NCI-H2171 treated with DMSO at 0.1 percent for 48 hours (cell line): ENCODE data around the gene TNFAIP2.

ENCODE experiments used
- DNase-seq: peaks from one replicate; lab custom pipeline; 2025; lab: John Stamatoyannopoulos, UW

TNFAIP2 gene

GRCh38 chr14:103122947-103123633 is at the start of gene TNFAIP2:
Gene TNFAIP2, plus strand, starts transcription at chr14:103123461. Its CDS starts 2,997 bp downstream, at chr14:103126458.
- DNase-seq, result peak; percentile 55

GRCh38 chr14:103073876-103074728 is 49.2 kb upstream of the TNFAIP2 start:
- no peak for DNase-seq

DNA sequence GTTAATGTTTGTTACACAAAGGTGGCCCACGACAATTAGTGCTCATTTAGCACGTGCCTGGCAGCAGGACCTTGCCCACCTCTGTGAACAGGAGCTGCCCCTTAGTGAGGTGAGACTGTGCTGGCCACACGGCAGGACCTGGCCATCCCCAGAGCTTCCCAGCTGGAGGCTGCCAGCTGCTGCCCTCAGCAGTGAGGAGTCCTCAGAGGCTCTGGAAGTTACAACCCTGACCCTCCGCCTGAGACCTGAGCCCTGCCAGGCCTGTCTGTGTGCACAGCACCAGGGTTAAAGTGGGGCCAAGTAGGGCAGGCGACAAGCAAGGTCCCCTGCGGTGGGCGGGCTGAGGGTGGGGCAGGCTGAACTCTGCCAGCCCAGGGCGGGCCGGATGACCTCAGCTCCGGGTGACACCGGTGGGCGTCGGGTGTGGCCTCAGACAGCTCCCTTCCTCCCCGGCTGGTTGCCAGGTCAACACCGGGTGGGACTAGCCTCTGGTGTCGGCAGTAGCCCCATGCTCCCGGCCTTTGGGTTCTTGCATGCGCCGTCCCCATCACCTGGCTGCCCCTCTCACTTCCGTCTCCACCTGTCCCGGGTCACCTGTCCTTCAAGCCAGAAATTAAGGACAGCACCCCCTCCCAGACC is 48.4 kb upstream of the TNFAIP2 start:
- no peak for DNase-seq

GRCh38 chr14:103078420-103078749 is 44.9 kb upstream of the TNFAIP2 start:
- DNase-seq, result peak; percentile 93

- no peak for DNase-seq
These were observed 44.2 kb upstream of the TNFAIP2 start for GRCh38 chr14:103078860-103079587.

DNA sequence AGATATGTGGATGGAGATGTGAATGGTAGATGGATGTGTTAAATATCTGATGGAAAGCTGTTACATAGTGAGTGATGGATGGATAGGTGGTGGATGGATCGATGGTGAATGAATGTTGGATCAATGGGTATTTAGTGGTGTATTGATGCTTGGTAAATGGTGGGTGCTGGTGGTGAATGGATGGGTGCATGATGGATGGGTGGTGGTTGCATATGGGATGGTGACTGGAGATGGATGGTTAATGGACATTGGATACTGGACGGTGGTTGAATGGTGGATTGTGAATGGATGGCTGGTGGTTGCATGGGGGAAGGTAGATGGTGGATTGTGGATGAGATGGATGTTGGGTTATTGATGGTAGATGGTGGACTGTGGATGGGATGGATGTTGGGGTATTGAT is 41.3 kb upstream of the TNFAIP2 start:
- DNase-seq, result no peak

GRCh38 chr14:103084021-103084919 is 39.0 kb upstream of the TNFAIP2 start, which contains the start of gene LBHD2:
Gene LBHD2, plus strand, starts transcription at chr14:103084210. Its CDS starts 1,803 bp downstream, at chr14:103086013.
- DNase-seq, result no peak

DNA sequence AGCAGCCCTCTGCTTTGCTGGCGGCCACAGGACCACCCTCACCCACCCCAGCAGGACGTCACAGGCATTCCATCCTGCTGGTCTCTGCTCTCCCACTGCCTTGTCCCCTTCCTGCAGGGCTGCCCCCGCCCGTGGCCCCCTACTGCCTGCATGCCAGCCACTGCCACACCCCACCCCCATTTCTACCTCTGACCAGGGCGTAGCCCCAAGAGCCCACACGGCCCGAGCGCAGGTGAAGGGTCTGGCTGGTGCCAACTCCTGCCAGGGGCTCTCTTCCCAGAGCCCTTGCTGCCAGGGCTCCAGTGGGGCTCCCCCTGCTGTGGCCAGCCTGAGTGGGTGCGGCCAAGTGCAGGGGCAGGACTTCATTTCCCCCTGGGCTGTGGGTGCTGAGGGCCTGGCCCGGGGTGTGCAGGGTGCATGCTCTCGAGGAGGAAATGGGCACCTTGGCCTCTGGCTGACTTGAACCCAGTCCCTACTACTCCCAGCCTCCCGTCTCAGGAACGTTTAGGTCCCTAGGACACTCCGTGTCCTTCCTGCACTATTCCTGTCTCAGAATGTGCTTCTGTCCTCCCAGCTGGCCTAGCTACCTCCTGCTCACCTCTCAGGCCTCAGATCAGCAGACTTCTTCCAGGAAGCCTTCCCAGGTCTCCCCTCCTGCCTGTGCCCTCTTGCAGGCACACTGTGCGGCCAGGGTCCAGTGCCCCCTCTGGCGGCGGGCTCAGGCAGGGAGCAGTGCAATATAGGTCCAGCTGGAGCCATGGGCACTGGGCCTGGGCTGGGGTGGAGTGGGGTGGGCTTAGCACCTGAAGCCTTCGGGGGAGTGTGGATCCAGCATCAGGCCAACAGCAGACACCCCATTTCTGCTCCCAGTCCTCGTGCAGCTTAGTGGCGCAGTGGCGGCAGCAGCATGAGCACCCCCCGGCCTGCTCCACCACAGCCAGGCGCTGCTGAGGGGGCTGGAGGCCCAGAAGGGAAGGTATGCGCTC is 37.9 kb upstream of the TNFAIP2 start:
- no peak for DNase-seq

DNA sequence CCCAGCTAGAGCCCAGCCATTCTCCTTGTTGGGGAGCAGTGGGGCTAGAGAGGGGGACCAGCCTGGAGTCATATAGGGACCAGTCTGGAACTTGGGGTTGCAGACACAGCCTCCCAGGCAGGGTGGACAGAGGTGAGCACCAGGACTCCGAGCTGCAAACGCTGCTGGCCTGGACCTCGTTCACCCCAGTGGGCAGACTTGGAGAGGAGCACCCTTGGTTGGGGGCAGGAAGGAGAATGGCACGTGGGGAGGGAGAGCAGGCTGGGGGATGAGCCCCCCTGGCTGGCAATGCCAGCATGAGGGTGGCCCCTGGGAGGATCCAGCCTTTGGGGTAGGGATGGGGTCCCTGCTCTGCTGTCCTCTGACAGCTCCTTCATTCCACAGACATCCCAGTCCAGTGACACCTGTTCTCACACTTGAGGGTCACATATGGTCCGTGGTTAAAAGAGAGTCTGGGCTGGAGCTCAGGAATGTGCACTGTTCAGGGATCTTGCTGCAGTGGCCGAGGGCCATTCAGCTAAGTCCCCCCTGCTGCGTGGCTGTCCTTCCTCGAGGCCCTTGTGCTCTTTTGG is 36.4 kb upstream of the TNFAIP2 start:
- no peak for DNase-seq

GRCh38 chr14:103087343-103087835 is 35.9 kb upstream of the TNFAIP2 start:
- no peak for DNase-seq

- no peak for DNase-seq
These were observed 34.3 kb upstream of the TNFAIP2 start for GRCh38 chr14:103088921-103089320.

- DNase-seq, result no peak
These were observed 33.6 kb upstream of the TNFAIP2 start for GRCh38 chr14:103089386-103090335.

- DNase-seq, result no peak
These were observed 32.7 kb upstream of the TNFAIP2 start for GRCh38 chr14:103090481-103091020.

- DNase-seq, result peak; percentile 50
These were observed 32.0 kb upstream of the TNFAIP2 start for GRCh38 chr14:103091041-103091882.

DNA sequence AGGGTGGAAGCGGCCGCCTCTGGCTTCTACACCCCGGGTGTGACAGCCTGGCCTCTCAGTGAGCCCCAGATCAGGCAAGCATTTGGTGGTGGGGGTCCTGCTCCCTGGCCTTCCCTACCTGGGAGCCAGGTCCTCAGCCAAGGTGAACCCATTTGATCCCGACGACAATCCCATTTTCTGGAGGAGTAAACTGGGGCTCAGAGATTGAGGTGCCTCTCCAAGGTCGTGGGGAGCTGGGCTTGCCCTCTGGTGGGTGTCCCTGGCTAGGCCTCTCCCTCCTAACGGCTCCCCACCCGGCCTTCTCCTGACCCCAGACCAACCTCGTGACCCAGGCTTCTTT is 31.4 kb upstream of the TNFAIP2 start:
- DNase-seq, result no peak

DNA sequence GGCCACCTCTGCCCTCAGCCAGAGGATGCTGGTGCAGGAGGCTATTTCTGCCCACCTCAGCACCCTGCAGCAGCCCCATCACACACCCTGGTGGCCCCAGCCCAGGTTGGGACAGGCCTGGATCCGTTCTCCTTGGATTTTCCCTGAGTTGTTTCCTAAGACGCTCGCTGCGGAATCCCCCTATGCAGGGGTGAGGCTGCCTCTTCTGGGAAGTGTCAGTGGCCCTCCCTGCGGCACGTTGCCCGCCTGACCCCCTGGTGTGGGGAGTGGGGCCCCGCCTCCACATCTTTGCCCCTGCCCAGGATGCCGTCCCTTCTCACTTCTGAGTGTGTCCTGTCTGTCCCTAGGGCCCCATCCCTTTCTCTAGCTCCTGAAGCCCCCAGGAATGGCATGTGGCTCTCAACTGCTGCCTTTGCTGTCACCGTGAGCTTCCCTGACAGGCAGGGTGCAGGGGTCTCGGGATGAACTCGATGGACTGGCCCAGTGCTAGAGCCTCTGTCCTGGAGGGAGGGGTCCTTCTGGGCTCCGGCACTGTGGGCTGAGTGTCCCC is 29.3 kb upstream of the TNFAIP2 start:
- DNase-seq, result no peak
